HT1080 (cell line): ENCODE results near the gene EGLN2. TPM values are rescaled to one million over a fixed set of nuclear protein-coding genes. Genes with fewer than 3 reads are reported as not detected.
"Not testable (repeated sequence)": the region's sequence is repeated elsewhere in the genome, so short reads cannot be mapped to it uniquely, and the experiment has no call there.

Source experiments
- DNase-seq: peaks from one replicate; pipeline ENCODE4 v3.0.0-alpha.2; 2015; ENCODE audit warnings: low read depth
- total RNA-seq: library from RNA; depleted of rRNA; stranded (reverse); fragments of >200 nt; shearing (Covaris generic); gene quantifications from 2 replicates; pipeline ENCODE4 v1.2.3, GENCODE V29; 2014

The EGLN2 gene
- total RNA-seq, 1 experiment from 2014 or later, result 117 TPM

GRCh38 chr19:40815223-40815622, 16.2 kb downstream of the EGLN2 start:
- DNase-seq, result no peak

DNA sequence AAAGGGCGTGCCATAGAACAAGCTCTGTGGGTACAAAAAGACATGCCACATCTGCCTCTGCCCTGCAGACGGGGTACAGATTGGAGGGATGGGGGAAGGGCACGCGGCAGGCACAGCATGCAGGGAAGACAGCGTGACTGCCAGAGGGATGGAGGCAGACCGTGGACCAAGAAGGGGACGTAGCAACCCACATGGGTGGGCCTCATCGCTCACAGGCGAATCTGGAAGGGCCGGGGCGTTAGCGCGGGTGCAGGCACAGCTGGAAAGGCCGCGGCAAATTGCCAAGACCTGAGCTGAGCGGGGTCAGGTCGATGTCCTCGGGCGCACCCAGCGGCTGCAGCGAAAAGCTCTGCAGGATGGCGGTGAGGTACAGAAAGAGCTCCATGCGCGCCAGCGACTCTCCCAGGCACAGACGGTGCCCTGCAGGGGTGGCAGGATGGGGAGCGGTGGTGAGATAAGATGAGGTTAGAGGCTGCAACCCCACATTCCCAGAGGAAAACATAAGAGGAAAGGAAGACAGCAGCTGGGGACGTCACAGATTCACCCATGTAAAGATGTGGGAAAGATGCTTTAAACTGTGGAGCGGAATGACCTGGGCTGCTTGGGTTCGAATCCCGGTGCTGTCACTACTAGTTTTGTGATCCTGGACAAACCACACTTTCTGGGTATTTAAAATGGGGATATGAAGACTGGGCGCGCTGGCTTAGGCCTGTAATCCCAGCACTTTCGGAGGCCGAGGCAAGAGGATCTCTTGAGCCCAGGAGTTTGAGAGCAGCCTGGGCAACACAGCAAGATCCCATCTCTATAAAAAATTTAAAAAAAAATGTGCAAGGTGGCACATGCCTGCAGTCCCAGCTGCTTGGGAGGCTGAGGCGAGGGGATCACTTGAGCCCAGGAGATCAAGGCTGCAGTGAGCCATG, 19.7 kb downstream of the EGLN2 start:
- not testable (repeated sequence) for DNase-seq

- not testable (repeated sequence) for DNase-seq
Measured at GRCh38 chr19:40819479-40820234, 20.7 kb downstream of the EGLN2 start.

DNA sequence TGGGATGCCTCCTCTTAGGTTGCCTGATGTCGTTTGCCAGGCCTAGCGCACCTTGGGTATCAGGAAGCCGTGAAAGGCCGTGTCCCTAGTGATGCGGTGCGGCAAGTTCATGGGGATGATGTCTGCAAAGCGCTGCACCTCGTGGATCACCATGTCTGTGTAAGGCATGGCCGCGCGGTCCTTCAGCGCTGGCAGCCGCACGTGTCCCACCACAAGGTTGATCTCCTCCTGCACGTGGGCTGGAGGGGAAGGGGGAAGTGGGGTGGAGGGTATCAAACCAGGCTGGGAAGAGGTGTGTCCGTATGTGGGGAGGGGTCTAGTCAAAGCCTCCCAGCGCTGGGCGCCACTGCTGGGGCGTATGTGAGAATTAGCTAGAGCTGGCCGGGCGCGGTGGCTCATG, 23.2 kb downstream of the EGLN2 start:
- DNase-seq, result no peak

- DNase-seq, result not testable (repeated sequence)
Measured at GRCh38 chr19:40822704-40823553, 23.9 kb downstream of the EGLN2 start.

- DNase-seq, result not testable (repeated sequence)
Measured at GRCh38 chr19:40824916-40825315, 25.9 kb downstream of the EGLN2 start.

- DNase-seq, result not testable (repeated sequence)
Measured at GRCh38 chr19:40825460-40826095, 26.6 kb downstream of the EGLN2 start.

GRCh38 chr19:40826312-40826698, 27.3 kb downstream of the EGLN2 start:
- DNase-seq, result not testable (repeated sequence)

DNA sequence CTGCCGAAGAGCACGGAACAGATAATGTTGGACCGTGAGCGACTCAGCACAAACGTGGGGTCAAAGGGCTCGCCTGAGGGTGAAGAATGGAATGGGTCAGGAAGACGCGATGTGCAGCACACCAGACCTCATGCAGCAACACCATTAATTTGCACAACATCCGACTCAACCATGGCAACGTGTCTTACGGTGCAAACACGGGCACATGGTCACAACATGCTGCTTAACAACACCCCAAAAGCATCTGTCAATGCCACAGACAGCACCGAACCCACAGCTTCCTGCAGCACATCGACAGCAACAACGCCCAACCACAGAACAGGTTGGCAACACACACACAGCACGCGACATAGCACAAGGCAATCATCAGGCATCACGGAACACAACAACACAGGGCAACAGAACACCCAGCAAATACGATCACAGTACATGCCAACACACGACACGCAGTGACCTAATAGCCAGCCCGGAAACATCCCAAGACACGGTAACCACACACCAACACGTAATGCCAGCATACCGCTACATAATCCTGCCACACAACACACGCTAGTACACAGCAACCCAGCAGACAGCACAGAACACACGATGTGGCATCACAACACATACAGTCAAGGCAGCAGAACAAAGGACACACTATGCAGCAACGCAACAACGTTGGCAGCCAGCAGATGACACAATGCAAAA, 27.9 kb downstream of the EGLN2 start:
- DNase-seq, result not testable (repeated sequence)

- DNase-seq, result no peak
Measured at GRCh38 chr19:40827386-40828247, 28.6 kb downstream of the EGLN2 start.

DNA sequence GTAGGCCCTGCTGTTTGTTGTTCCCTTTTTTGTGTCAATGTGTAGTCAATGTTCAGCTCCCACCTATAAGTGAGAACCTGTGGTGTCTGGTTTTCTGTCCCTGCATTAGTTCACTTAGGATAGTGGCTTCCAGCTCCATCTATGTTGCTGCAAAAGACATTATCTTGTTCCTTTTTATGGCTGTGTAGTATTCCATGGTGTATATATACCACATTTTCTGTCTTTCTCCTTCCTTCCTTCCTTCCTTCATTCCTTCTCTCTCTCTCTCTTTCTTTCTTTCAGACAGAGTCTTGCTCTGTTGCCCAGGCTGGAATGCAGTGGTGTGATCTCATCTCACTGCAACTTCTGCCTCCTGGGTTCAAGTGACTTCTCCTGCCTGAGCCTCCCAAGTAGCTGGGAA, 30.2 kb downstream of the EGLN2 start:
- DNase-seq, result no peak

DNA sequence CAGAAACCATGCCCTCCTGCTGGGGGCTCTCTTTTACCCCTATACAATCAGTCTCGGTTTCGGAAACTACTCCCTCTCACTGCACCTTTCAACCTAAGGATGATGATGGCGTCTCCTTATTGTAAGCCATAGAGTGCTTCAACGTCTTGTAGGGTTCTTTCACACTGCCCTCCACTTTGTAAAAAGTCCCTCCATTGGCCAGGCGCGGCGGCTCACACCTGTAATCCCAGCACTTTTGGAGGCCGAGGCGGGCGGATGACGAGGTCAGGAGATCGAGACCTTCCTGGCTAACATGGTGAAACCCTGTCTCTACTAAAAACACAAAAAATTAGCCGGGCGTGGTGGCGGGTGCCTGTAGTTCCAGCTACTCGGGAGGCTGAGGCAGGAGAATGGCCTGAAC, 31.8 kb downstream of the EGLN2 start:
- DNase-seq, result not testable (repeated sequence)

DNA sequence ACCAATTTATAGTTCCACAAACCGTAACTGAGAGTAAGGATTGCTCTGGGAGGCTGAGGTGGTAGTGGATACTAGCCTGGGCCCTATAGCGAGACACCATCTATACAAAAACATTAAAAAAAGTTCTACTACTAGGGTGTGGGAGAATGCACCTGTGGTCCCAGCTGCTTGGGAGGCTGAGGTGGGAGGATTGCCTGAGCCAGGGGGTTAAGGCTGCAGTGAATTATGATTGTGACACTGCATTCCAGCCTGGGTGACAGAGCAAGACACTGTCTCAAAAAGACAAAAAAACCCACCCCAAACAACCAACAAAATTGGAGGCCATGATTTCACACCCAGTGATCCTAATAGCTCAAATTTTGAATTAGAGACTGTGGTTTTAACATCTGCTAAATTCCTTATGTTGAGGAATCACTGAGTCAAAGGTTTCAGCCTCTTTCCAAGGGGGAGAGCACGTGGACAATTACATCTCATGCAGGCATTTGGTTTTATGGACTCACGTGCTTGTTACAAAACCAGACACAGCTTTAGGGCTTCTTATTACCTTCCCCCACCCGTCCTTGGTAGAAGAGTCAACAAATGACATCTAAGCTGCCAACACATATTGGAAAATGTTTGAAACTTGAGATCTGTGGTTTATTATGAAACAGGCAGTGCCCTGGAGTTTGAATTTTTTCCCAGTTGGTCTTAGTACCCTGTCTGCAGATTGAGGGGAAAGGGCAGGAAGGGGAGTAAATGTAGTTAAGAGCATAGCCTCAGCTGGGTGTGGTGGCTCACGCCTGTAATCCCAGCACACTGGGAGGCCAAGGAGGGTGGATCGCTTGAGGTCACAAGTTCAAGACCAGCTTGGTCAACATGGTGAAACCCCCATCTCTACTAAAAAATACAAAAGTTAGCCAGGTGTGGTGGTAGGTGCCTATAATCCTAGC, 32.8 kb downstream of the EGLN2 start:
- DNase-seq, result peak; percentile 96

GRCh38 chr19:40832431-40832790, 33.4 kb downstream of the EGLN2 start:
- DNase-seq, result not testable (repeated sequence)

- DNase-seq, result not testable (repeated sequence)
Measured at GRCh38 chr19:40833728-40834533, 34.9 kb downstream of the EGLN2 start.

DNA sequence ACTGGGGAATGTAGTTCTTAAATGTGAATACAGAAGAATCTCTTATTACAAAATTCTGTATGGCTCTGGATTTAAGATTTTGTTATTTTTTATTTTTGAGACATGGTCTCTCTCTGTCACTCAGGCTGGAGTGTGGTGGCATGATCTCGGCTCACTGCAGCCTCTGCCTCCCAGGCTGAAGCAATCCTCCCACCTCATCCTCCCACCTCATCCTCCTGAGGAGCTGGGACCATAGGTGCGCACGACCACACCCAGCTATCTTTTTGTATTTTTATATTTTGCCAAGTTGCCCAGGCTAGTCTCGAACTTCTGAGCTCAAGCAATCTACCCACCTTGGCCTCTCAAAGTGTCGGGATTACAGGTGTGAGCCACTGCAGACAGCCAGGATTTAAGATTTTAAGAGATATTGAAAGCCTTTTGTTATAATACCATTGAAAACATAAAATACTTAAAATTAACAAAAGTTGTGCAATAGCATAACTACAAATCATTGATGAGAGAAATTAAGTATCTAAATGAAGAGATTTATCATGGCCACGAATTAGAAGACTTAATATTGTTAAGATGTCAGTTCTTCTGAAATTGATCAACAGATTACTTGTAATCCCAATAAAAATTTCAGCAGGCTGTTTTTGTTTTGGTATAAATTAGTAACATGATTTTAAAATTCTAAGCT, 37.9 kb downstream of the EGLN2 start:
- DNase-seq, result no peak

DNA sequence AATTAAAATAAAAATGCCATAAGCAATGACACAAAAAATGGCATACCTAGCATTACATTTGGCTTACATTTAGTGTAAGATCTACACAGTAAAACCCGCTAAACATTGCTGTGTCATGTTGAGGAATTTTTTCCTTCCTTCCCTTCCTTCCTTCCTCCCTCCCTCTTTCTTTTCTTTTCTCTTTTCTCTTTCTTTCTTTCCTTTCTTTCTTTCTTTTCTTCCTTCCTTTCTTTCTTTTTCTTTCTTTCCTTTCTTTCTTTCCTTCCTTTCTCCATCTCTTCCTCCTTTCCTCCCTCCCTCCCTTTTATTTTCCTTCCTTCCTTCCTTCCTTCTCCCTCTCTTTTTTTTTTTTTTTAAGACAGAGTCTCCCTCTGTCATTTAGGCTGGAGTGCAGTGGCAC, 39.5 kb downstream of the EGLN2 start:
- DNase-seq, result not testable (repeated sequence)
